Measurements from ENCODE around the gene RTTN.
A peak's percentile ranks its signal among the peaks of the same experiment; 100 is the strongest.

RTTN gene

GRCh38 chr18:70024829-70025228 is 180.7 kb downstream of the RTTN start:
- DNase-seq = no peak
- no peak for ATAC-seq

GRCh38 chr18:70024093-70024492 is 181.4 kb downstream of the RTTN start:
- ATAC-seq (no peak), DNase-seq (no peak)

GRCh38 chr18:70022636-70023035 is 182.9 kb downstream of the RTTN start:
- no peak for ATAC-seq
- no peak for DNase-seq

- no peak for ATAC-seq
- DNase-seq = no peak
These were observed 184.0 kb downstream of the RTTN start for GRCh38 chr18:70021498-70021897.

- no peak for DNase-seq
- ATAC-seq = no peak
These were observed 184.4 kb downstream of the RTTN start for GRCh38 chr18:70021043-70021442.

- DNase-seq (no peak), ATAC-seq (no peak)
These were observed 185.5 kb downstream of the RTTN start for GRCh38 chr18:70019991-70020390.

GRCh38 chr18:70019136-70019535 is 186.4 kb downstream of the RTTN start:
- no peak for ATAC-seq
- DNase-seq = no peak

- no peak for ATAC-seq
- DNase-seq = no peak
These were observed 190.4 kb downstream of the RTTN start for GRCh38 chr18:70015127-70015526.

GRCh38 chr18:70005580-70005979 is 199.9 kb downstream of the RTTN start:
- ATAC-seq = no peak
- no peak for DNase-seq

GRCh38 chr18:70004696-70005095 is 200.8 kb downstream of the RTTN start:
- no peak for ATAC-seq

GRCh38 chr18:69999656-70000055 is 205.8 kb downstream of the RTTN start:
- ATAC-seq = no peak
- no peak for DNase-seq

More at GRCh38 chr18:70004696-70005095, 200.8 kb downstream of the RTTN start:
- DNase-seq = no peak

- ATAC-seq (no peak), DNase-seq (no peak)
These were observed 206.9 kb downstream of the RTTN start for GRCh38 chr18:69998523-69998987.

GRCh38 chr18:69996951-69997798 is 208.3 kb downstream of the RTTN start:
- DNase-seq = no peak
- peak; percentile 61 for ATAC-seq

GRCh38 chr18:69996417-69996816 is 209.1 kb downstream of the RTTN start:
- ATAC-seq = no peak
- no peak for DNase-seq

GRCh38 chr18:69995774-69996173 is 209.7 kb downstream of the RTTN start:
- ATAC-seq = no peak
- no peak for DNase-seq

GRCh38 chr18:69992776-69993175 is 212.7 kb downstream of the RTTN start:
- no peak for ATAC-seq
- DNase-seq = no peak

GRCh38 chr18:69987870-69988269 is 217.6 kb downstream of the RTTN start:
- DNase-seq (no peak), ATAC-seq (no peak)

GRCh38 chr18:69985239-69985638 is 220.2 kb downstream of the RTTN start:
- no peak for ATAC-seq

GRCh38 chr18:69982417-69982816 is 223.1 kb downstream of the RTTN start:
- no peak for ATAC-seq
- DNase-seq = no peak

More at GRCh38 chr18:69985239-69985638, 220.2 kb downstream of the RTTN start:
- DNase-seq = no peak

GRCh38 chr18:69981948-69982347 is 223.5 kb downstream of the RTTN start:
- ATAC-seq = peak; percentile 72
- no peak for DNase-seq

GRCh38 chr18:69980982-69981804 is 224.3 kb downstream of the RTTN start:
- ATAC-seq (no peak), DNase-seq (no peak)

- DNase-seq (no peak), ATAC-seq (no peak)
These were observed 225.0 kb downstream of the RTTN start for GRCh38 chr18:69980509-69980908.
